HEK293 (cell line): ENCODE results near the gene TCF20.

Experiments
- CTCF ChIA-PET: fragments of 350-600 bp; formaldehyde crosslinking; extraction: SDS; loops from one replicate; lab custom pipeline; 2021; ENCODE audit warnings: antibody characterized with exemption; lab: Yijun Ruan, JAX
- POLR2A ChIA-PET: fragments of 300-600 bp; formaldehyde crosslinking; extraction: SDS; loops from one replicate; lab custom pipeline; 2020; ENCODE audit warnings: antibody characterized with exemption, inconsistent platforms; lab: Yijun Ruan, JAX
- H3K27ac ChIP-seq: fragments of 200-500 bp; sonication (Bioruptor generic); 2 replicates; pipeline ENCODE4 v1.5.1; 2014; ENCODE audit warnings: low read depth, low read length, control low read depth, inconsistent platforms; ENCODE audit errors: extremely low read depth
- H3K36me3 ChIP-seq, 2 experiments: fragments of 200-500 bp in 1 of 2; sonication (Bioruptor generic) in 1 of 2; 1 replicate in 1 of 2; 2 replicates in 1 of 2; pipeline ENCODE4 v1.5.1; 2014 to 2017; ENCODE audit warnings: inconsistent platforms in 2 of 2, low read length in 2 of 2; ENCODE audit not compliant: control insufficient read depth in 2 of 2, insufficient read depth in 1 of 2
- H3K4me1 ChIP-seq: fragments of 200-500 bp; sonication (Bioruptor generic); 2 replicates; pipeline ENCODE4 v1.5.1; 2014; ENCODE audit warnings: mild to moderate bottlenecking, low read length, inconsistent platforms; ENCODE audit not compliant: control insufficient read depth, insufficient read depth
- H3K4me3 ChIP-seq: 2 replicates; pipeline ENCODE4 v1.5.1; 2011; ENCODE audit warnings: low read depth, mild to moderate bottlenecking, control low read depth, low read length, moderate library complexity
- H3K9me3 ChIP-seq: fragments of 200-500 bp; sonication (Bioruptor generic); 2 replicates; pipeline ENCODE4 v1.5.1; 2014; ENCODE audit warnings: low read depth, low read length, inconsistent platforms; ENCODE audit not compliant: control insufficient read depth, insufficient read depth
- ZBTB21 ChIP-seq: fragments of 450-650 bp; formaldehyde crosslinking; IDR thresholded peaks from 2 replicates; pipeline ENCODE4 v1.5.1; 2017; ENCODE audit warnings: missing biosample characterization, missing genetic modification characterization
- ZIC2 ChIP-seq: fragments of 450-650 bp; formaldehyde crosslinking; IDR thresholded peaks from 2 replicates; pipeline ENCODE4 v1.5.1; 2016; ENCODE audit warnings: missing biosample characterization, missing genetic modification characterization
- ZNF138 ChIP-seq: fragments of 450-650 bp; formaldehyde crosslinking; IDR thresholded peaks from 2 replicates; pipeline ENCODE4 v1.5.1; 2016; ENCODE audit warnings: missing biosample characterization, missing genetic modification characterization, borderline replicate concordance
- ZNF148 ChIP-seq: fragments of 450-650 bp; formaldehyde crosslinking; IDR thresholded peaks from 2 replicates; pipeline ENCODE4 v1.5.0; 2017; ENCODE audit warnings: missing biosample characterization, missing genetic modification characterization, borderline replicate concordance
- ZNF221 ChIP-seq: fragments of 450-650 bp; formaldehyde crosslinking; IDR thresholded peaks from 2 replicates; pipeline ENCODE4 v1.5.1; 2017; ENCODE audit warnings: missing biosample characterization, missing genetic modification characterization, borderline replicate concordance
- ZNF292 ChIP-seq: fragments of 450-650 bp; formaldehyde crosslinking; IDR thresholded peaks from 2 replicates; pipeline ENCODE4 v1.5.1; 2016; ENCODE audit warnings: low read depth, missing biosample characterization, missing genetic modification characterization, borderline replicate concordance
- ZNF335 ChIP-seq: fragments of 450-650 bp; formaldehyde crosslinking; conservative IDR thresholded peaks from 2 replicates; pipeline ENCODE4 v1.5.1; 2016; ENCODE audit warnings: missing biosample characterization, missing genetic modification characterization
- ZNF341 ChIP-seq: fragments of 450-650 bp; formaldehyde crosslinking; IDR thresholded peaks from 2 replicates; pipeline ENCODE4; 2016; ENCODE audit warnings: low read depth, missing biosample characterization, missing genetic modification characterization
- ZNF366 ChIP-seq: fragments of 450-650 bp; formaldehyde crosslinking; conservative IDR thresholded peaks from 2 replicates; pipeline ENCODE4 v1.5.1; 2016; ENCODE audit warnings: missing biosample characterization, missing genetic modification characterization
- ZNF398 ChIP-seq: fragments of 450-650 bp; formaldehyde crosslinking; IDR thresholded peaks from 2 replicates; pipeline ENCODE4 v1.5.1; 2017; ENCODE audit warnings: missing biosample characterization, missing genetic modification characterization
- ZNF629 ChIP-seq: fragments of 450-650 bp; formaldehyde crosslinking; IDR thresholded peaks from 2 replicates; pipeline ENCODE4 v1.5.1; 2017; ENCODE audit warnings: missing biosample characterization, missing genetic modification characterization
- ZNF660 ChIP-seq: fragments of 450-650 bp; IDR thresholded peaks from 2 replicates; pipeline ENCODE4 v1.5.1; 2018; ENCODE audit warnings: missing biosample characterization, mild to moderate bottlenecking, missing genetic modification characterization
- TF ChIP-seq, protein P1 (sequence below): fragments of 450-650 bp; formaldehyde crosslinking; IDR thresholded peaks from 2 replicates; pipeline ENCODE4 v1.5.1; 2016; ENCODE audit warnings: missing biosample characterization, missing genetic modification characterization, low read depth
- TF ChIP-seq, protein P2 (sequence below): IDR thresholded peaks from 2 replicates; pipeline ENCODE4 v1.6.1; 2011; ENCODE audit warnings: mild to moderate bottlenecking, low read depth, low read length, borderline replicate concordance
- TF ChIP-seq, protein P3 (sequence below): fragments of 450-650 bp; formaldehyde crosslinking; IDR thresholded peaks from 2 replicates; pipeline ENCODE4 v1.5.1; 2016; ENCODE audit warnings: missing biosample characterization, missing genetic modification characterization

TCF20 gene

GRCh38 chr22:42283278-42284201, 13.1 kb upstream of the TCF20 start:
- H3K9me3 ChIP-seq, result no peaks in the 10 kb centered on the region
- CTCF ChIA-PET, result no interaction called here
- no peaks in the 10 kb centered on the region; the same call in 1 of the 2 replicates for H3K4me1 ChIP-seq
- H3K4me3 ChIP-seq, result no peak overlapping the region
- POLR2A ChIA-PET, result interaction anchor here (0.9 kb wide), 1 partner anchor 9 kb away, joined by 5 read pairs; no protein-coding TSS in a partner anchor
- no peak for TF ChIP-seq ZNF221 (tag by site-specific recombination)
- no peak for TF ChIP-seq ZNF148 (tag by site-specific recombination)
- TF ChIP-seq, protein P1, sequence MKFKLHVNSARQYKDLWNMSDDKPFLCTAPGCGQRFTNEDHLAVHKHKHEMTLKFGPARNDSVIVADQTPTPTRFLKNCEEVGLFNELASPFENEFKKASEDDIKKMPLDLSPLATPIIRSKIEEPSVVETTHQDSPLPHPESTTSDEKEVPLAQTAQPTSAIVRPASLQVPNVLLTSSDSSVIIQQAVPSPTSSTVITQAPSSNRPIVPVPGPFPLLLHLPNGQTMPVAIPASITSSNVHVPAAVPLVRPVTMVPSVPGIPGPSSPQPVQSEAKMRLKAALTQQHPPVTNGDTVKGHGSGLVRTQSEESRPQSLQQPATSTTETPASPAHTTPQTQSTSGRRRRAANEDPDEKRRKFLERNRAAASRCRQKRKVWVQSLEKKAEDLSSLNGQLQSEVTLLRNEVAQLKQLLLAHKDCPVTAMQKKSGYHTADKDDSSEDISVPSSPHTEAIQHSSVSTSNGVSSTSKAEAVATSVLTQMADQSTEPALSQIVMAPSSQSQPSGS (tag by site-specific recombination), result peak; percentile 5; the same call in 1 of the 2 replicates
- TF ChIP-seq ZNF138, result no peak
- TF ChIP-seq ZNF398, result peak; percentile 51; the same call in 1 of the 2 replicates
- no peak for TF ChIP-seq ZNF292 (tag by site-specific recombination)
- TF ChIP-seq ZNF366 (tag by site-specific recombination), result peak; percentile 36; the same call in 1 of the 2 replicates
- TF ChIP-seq ZNF335, result no peak
- TF ChIP-seq, protein P2, sequence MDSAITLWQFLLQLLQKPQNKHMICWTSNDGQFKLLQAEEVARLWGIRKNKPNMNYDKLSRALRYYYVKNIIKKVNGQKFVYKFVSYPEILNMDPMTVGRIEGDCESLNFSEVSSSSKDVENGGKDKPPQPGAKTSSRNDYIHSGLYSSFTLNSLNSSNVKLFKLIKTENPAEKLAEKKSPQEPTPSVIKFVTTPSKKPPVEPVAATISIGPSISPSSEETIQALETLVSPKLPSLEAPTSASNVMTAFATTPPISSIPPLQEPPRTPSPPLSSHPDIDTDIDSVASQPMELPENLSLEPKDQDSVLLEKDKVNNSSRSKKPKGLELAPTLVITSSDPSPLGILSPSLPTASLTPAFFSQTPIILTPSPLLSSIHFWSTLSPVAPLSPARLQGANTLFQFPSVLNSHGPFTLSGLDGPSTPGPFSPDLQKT, result no peak
- 0 out of 2 replicates have a peak, but pooled peaks have one; percentile 22 for TF ChIP-seq ZIC2 (tag by site-specific recombination)
- TF ChIP-seq ZNF629 (tag by site-specific recombination), result peak; percentile 87
- TF ChIP-seq ZBTB21 (tag by site-specific recombination), result peak; percentile 90
- 0 out of 2 replicates have a peak, but pooled peaks have one; percentile 15 for TF ChIP-seq ZNF660
- no peaks in the 10 kb centered on the region for H3K36me3 ChIP-seq
- no peak overlapping the region for H3K27ac ChIP-seq

DNA sequence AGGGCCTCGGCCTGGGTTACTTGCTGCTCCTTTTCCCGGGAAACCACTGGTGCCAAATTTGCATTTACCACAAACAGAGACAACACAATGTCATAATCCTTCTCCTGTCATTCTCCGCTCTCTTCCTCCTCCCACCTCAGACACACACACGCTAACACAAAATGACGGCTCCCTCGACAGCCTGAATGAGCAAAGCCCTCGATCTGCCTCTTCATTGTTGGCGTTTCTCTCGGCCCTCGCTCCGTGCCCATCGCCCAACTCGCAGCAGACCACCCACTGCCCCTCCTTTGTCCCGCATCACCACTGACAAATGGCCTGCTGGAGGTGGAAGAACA, 12.5 kb upstream of the TCF20 start:
- Histone ChIP-seq H3K27ac (no peak overlapping the region), H3K4me1 (no peaks in the 10 kb centered on the region; the same call in 1 of the 2 replicates), H3K36me3 (no peaks in the 10 kb centered on the region), H3K9me3 (no peaks in the 10 kb centered on the region), H3K4me3 (no peak overlapping the region)
- POLR2A ChIA-PET, result no interaction called here
- CTCF ChIA-PET, result interaction anchor here (0.6 kb wide), 1 partner anchor 109 kb away, joined by 3 read pairs; no protein-coding TSS in a partner anchor
- TF ChIP-seq ZNF341 (tag by site-specific recombination), result peak; percentile 64
- TF ChIP-seq, protein P3, sequence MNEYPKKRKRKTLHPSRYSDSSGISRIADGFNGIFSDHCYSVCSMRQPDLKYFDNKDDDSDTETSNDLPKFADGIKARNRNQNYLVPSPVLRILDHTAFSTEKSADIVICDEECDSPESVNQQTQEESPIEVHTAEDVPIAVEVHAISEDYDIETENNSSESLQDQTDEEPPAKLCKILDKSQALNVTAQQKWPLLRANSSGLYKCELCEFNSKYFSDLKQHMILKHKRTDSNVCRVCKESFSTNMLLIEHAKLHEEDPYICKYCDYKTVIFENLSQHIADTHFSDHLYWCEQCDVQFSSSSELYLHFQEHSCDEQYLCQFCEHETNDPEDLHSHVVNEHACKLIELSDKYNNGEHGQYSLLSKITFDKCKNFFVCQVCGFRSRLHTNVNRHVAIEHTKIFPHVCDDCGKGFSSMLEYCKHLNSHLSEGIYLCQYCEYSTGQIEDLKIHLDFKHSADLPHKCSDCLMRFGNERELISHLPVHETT (tag by site-specific recombination), result no peak
